Hindlimb muscle (tissue), 1 donor: ENCODE results near the gene INPP5B. TPM values are rescaled to one million over a fixed set of nuclear protein-coding genes. Genes with fewer than 3 reads are reported as not detected.
A peak's percentile ranks its signal among the peaks of the same experiment; 100 is the strongest.

ENCODE experiments used
- DNase-seq: peaks from one replicate; pipeline ENCODE4 v3.0.0-alpha.2; 2013
- polyA plus RNA-seq: library from polyadenylated mRNA; unstranded; fragments of 120-200 nt; gene quantifications from one replicate; pipeline ENCODE4 v1.2.1, GENCODE V29; 2013; ENCODE audit not compliant: insufficient read length

INPP5B gene
- polyA plus RNA-seq, 1 donor: 10.6 TPM

- DNase-seq: no peak
Measured at GRCh38 chr1:37831109-37831508, 115.7 kb downstream of the INPP5B start.

GRCh38 chr1:37828410-37829074 is 118.3 kb downstream of the INPP5B start:
- DNase-seq: no peak

GRCh38 chr1:37825506-37825905 is 121.3 kb downstream of the INPP5B start:
- DNase-seq: no peak

- DNase-seq: no peak
Measured at GRCh38 chr1:37824001-37824400, 122.9 kb downstream of the INPP5B start.

- DNase-seq: no peak
Measured at GRCh38 chr1:37822906-37823815, 123.7 kb downstream of the INPP5B start.

- no peak for DNase-seq
Measured at GRCh38 chr1:37821481-37821880, 125.4 kb downstream of the INPP5B start.

- DNase-seq: no peak
Measured at GRCh38 chr1:37817481-37817880, 129.4 kb downstream of the INPP5B start.

GRCh38 chr1:37814252-37814651 is 132.6 kb downstream of the INPP5B start:
- no peak for DNase-seq

GRCh38 chr1:37813529-37814145 is 133.2 kb downstream of the INPP5B start:
- DNase-seq: no peak

- DNase-seq: peak; percentile 65
Measured at GRCh38 chr1:37811027-37811655, 135.7 kb downstream of the INPP5B start.

Other genes starting within 250 kb of the INPP5B start
- not detected for gene EPHA10, start 181.9 kb downstream of the INPP5B start, polyA plus RNA-seq
- gene MANEAL, start 153.2 kb downstream of the INPP5B start, polyA plus RNA-seq: 2.9 TPM
- gene C1orf122, start 139.3 kb downstream of the INPP5B start, polyA plus RNA-seq: 46.7 TPM
- 7.0 TPM for gene YRDC, start 138.8 kb downstream of the INPP5B start, polyA plus RNA-seq
- 5.7 TPM for gene MTF1, start 87.5 kb downstream of the INPP5B start, polyA plus RNA-seq
- gene SF3A3, start 43.0 kb upstream of the INPP5B start, polyA plus RNA-seq: 55.6 TPM
- gene FHL3, start 58.5 kb upstream of the INPP5B start, polyA plus RNA-seq: 162 TPM
- 85.8 TPM for gene UTP11, start 65.7 kb upstream of the INPP5B start, polyA plus RNA-seq
- gene POU3F1, start 99.7 kb upstream of the INPP5B start, polyA plus RNA-seq: 0.65 TPM